ENCODE data around the gene AGAP1.
A peak's percentile ranks its signal among the peaks of the same experiment; 100 is the strongest.

AGAP1 gene

DNA sequence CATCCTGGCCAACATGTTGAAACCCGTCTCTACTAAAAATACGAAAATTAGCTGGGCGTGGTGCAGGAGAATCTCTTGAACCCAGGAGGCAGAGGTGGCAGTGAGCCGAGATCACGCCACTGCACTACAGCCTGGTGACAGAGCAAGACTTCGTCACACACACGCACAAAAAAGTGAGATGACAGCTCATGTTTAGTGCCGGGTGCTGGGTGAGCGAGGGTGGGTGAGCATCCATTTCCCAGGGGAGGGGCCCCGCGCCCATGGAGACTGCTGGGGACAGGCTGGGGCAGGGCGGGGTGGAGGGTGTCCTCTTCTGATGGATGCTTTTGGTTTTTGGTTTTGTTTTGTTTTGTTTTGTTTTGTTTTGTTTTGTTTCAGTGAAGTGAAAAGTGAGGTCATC lies 467.9 kb downstream of the AGAP1 start:
- no peak overlapping the region for H3K4me3 ChIP-seq (ENCODE audit: low read depth, low read length)
- no peak for TF ChIP-seq CTCF (IDR thresholded peaks at IDR 0.05; ENCODE audit: control insufficient read depth, extremely low read depth, insufficient read depth)
- no peak for DNase-seq (ENCODE audit: low read depth)

- DNase-seq (ENCODE audit: low read depth), result no peak
- no peak overlapping the region for H3K4me3 ChIP-seq (ENCODE audit: low read depth, low read length)
- no peak for TF ChIP-seq CTCF (IDR thresholded peaks at IDR 0.05; ENCODE audit: control insufficient read depth, extremely low read depth, insufficient read depth)
Observed at GRCh38 chr2:235963853-235964577, 470.2 kb downstream of the AGAP1 start.

GRCh38 chr2:235964787-235965390 lies 471.0 kb downstream of the AGAP1 start:
- no peak for DNase-seq (ENCODE audit: low read depth)
- no peak for TF ChIP-seq CTCF (IDR thresholded peaks at IDR 0.05; ENCODE audit: control insufficient read depth, extremely low read depth, insufficient read depth)
- H3K4me3 ChIP-seq (ENCODE audit: low read depth, low read length), result no peak overlapping the region

GRCh38 chr2:235966396-235966795 lies 472.6 kb downstream of the AGAP1 start:
- TF ChIP-seq CTCF (IDR thresholded peaks at IDR 0.05; ENCODE audit: control insufficient read depth, extremely low read depth, insufficient read depth), result peak; percentile 35
- no peak overlapping the region for H3K4me3 ChIP-seq (ENCODE audit: low read depth, low read length)
- no peak for DNase-seq (ENCODE audit: low read depth)

DNA sequence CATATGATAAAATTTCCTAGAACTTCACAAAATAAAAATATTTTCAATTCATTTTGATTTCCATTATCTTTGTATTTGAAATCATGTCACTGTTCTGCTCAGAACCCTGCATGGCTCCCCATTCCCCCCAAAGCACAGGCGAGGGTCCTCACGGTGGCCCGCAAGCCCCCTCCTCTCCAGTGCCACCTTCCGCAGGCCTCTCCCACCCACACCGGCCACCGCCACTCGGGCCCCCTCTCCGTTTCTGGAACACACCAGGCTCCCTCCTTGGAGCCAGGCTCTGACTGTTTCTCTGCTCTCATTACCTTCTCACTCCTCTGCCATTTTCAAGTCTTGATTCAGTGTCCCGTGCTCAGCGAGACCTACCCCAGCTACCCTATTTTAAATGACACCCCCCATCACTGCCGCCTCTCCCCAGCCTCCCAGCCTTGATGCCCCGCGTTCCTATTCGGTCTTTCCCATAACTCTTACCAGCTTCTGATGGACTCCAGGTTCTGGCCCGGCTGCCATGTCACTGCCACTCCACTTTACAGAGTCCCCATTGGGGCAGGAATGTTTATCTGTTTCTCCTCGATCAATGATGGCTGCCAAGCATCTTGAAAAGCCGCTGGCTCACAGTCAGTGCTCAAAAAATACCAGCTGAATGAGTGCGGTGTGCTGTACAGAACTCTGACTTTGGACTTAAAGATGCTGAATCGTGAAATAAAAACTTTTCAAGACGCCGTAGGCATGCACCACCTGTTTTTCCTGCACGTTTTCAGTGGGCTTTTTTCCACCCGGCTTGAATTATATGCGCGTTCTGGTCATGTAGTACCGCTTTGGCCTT lies 473.3 kb downstream of the AGAP1 start:
- TF ChIP-seq CTCF (IDR thresholded peaks at IDR 0.05; ENCODE audit: control insufficient read depth, extremely low read depth, insufficient read depth), result no peak
- DNase-seq (ENCODE audit: low read depth), result no peak

DNA sequence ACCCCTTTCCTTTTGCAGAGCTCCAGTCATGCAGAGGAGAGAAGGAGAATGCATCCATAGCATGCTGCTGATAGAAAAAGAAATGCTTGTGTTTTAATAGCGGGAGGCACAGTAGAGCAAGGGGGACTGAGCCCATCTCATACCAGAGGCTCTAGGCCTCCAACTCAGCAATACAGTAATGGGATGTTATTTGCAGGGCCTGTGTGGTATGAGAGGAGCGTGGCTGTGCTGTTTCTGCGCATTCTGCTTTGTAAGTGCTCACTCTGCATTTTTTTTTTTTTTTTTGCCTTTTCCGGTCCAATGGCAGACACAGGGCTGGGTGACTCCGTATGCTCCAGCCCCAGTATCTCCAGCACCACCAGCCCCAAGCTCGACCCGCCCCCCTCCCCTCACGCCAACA lies 474.3 kb downstream of the AGAP1 start:
- no peak overlapping the region for H3K4me3 ChIP-seq (ENCODE audit: low read depth, low read length)
- DNase-seq (ENCODE audit: low read depth), result no peak
- TF ChIP-seq CTCF (IDR thresholded peaks at IDR 0.05; ENCODE audit: control insufficient read depth, extremely low read depth, insufficient read depth), result no peak

More for the DNA sequence above, 473.3 kb downstream of the AGAP1 start:
- no peak overlapping the region for H3K4me3 ChIP-seq (ENCODE audit: low read depth, low read length)
